GM20000 (cell line): ENCODE data around the gene ENO1.
"Not testable (repeated sequence)": the region's sequence is repeated elsewhere in the genome, so short reads cannot be mapped to it uniquely, and the experiment has no call there.

ENCODE experiments used
- DNase-seq: peaks from one replicate; pipeline ENCODE4 v3.0.0; 2012; ENCODE audit warnings: low spot score
- TF ChIP-seq, protein P1 (sequence below): IDR thresholded peaks from 2 replicates; pipeline ENCODE4 v1.5.1; 2012; ENCODE audit warnings: mild to moderate bottlenecking, control low read depth; ENCODE audit errors: extremely low read depth, missing control alignments

ENO1 gene

DNA sequence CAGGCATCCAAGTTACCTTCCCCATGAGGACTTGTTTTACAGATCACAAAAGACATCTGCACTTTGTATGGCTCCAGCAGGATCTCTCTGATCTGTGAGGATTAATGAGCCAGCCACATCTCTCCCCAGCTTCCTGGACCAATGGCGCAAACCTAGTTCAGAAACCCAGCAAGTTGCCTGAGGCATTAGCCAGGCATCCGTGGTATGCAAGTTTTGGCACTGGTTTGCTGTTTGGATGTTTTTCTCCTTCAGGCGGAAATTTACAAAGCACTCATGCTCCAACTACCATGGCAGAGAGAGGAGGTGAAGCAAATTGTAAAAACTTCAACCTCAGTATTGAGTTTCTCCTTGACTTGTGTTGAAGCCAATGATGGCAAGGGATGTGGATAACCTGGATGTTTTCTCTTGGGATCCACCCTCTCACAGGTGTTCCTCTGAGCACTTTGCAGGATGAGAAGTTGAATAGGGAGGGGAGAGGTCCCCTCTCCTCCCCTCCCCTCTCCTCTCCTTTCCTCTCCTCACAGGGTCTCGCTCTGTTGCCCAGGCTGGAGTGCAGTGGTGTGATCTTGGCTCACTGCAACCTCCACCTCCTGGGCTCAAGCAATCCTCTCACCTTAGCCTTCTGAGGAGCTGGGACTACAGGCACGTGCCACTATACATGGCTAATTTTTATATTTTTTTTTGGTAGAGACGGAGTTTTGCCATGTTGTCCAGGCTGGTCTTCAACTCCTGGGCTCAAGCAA is 25.6 kb upstream of the ENO1 start:
- no peak for DNase-seq

DNA sequence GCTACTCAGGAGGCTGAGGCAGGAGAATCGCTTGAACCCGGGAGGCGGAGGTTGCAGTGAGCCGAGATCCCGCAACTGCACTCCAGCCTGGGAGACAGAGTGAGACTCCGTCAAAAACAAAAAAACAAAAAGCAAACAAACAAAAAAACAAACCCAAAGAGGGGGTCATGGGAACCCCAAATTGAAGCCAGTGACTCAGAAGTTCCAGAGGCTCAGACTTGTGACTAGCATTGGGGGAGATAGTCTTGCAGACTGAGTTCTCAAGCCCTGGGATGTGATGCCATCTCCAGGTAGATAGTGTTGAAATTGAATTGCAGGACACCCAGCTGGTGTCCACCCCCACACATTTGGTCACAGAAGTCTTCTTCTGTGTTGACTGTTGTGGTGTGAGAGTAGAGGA is 24.9 kb upstream of the ENO1 start:
- TF ChIP-seq, protein P1, sequence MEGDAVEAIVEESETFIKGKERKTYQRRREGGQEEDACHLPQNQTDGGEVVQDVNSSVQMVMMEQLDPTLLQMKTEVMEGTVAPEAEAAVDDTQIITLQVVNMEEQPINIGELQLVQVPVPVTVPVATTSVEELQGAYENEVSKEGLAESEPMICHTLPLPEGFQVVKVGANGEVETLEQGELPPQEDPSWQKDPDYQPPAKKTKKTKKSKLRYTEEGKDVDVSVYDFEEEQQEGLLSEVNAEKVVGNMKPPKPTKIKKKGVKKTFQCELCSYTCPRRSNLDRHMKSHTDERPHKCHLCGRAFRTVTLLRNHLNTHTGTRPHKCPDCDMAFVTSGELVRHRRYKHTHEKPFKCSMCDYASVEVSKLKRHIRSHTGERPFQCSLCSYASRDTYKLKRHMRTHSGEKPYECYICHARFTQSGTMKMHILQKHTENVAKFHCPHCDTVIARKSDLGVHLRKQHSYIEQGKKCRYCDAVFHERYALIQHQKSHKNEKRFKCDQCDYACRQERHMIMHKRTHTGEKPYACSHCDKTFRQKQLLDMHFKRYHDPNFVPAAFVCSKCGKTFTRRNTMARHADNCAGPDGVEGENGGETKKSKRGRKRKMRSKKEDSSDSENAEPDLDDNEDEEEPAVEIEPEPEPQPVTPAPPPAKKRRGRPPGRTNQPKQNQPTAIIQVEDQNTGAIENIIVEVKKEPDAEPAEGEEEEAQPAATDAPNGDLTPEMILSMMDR: no peak
- DNase-seq: no peak

More for the DNA sequence above, 25.6 kb upstream of the ENO1 start:
- TF ChIP-seq, protein P1: no peak

DNA sequence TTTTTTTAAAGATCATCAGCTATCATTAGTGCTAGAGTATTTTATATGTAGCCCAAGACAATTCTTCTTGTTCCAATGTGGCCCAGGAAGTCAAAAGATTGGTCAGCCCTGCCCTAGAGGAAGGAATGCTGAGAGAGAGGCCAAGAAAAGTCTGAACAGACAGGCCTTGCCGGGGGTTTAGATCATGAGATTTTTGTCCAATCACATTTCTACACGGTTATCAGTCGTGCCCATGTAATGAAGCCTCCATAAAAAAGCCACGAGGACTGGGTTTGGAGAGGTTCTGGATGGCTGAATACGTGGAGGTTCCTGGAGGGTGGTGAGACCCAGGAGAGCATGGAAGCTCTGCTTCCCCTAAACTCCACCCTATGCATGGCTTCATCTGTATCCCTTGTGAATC is 24.3 kb upstream of the ENO1 start:
- DNase-seq: no peak
- TF ChIP-seq, protein P1: no peak

DNA sequence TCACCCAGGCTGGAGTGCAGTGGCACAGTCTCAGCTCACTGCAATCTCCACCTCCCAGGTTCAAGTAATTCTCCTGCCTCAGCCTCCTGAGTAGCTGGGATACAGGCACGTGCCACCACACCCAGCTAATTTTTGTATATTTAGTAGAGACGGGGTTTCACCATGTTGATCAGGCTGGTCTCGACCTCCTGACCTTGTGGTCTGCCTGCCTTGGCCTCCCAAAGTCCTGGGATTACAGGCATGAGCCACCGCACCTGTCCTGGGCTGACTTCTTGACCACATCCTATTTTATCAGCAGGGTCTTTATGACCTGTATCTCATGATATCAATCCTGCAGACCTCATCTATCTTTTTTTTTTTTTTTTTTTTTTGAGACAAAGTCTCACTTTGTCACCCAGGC is 22.2 kb upstream of the ENO1 start:
- not testable (repeated sequence) for DNase-seq

DNA sequence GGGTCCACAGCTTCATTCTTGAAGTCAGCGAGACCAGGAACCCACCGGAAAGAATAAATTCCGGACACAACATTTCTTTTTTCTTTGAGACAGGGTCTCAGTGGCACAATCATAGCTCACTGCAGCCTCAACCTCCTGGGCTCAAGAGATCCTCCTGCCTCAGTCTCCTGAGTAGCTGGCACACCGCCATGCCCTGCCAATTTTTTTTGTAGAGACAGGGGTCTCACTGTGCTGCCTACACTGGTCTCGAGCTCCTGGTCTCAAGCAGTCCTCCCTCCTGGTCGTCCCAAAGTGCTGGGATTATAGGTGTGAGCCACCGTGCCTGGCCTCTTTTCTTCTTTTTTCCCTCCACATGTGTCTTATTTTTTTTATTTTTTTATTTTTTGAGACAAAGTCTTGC is 20.6 kb upstream of the ENO1 start:
- TF ChIP-seq, protein P1: no peak
- DNase-seq: no peak

DNA sequence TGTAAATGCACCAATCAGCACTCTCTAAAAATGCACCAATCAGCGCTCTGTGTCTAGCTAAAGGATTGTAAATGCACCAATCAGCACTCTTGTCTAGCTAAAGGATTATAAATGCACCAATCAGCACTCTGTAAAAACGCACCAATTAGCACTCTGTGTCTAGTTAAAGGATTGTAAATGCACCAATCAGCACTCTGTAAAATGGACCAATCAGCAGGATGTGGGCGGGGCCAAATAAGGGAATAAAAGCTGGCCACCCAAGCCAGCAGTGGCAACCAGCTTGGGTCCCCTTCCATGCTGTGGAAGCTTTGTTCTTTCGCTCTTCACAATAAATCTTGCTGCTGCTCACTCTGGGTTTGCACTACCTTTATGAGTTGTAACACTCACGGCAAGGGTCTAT is 19.9 kb upstream of the ENO1 start:
- DNase-seq: not testable (repeated sequence)

DNA sequence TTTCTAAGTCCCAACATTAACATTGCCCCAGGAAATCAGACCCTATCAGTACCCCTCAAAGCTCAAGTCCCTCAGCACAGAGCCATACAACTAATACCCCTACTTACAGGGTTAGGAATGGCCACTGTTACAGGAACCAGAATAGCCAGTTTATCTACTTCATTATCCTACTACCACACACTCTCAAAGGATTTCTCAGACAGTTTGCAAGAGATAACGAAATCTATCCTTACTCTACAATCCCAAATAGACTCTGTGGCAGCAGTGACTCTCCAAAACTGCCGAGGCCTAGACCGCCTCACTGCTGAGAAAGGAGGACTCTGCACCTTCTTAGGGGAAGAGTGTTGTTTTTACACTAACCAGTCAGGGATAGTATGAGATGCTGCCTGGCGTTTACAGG is 19.0 kb upstream of the ENO1 start:
- not testable (repeated sequence) for DNase-seq

DNA sequence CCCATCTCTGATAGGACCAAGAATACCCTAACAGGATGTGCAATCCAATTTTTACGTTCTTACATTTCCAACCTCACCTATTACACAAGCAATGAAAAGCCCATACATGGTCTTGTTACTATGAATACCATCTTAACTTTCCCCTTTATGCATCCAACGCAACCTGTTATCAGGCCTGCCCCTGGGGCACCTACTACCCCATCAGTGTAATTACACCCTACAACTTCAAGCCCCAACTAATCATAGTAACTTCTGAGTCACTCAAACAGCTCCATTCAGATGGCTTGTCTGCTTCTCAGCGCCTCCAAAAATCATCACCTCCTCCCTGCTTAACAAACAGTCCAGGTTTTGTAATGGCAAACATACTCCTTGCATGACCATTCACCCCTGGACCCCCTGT is 18.3 kb upstream of the ENO1 start:
- DNase-seq: not testable (repeated sequence)

DNA sequence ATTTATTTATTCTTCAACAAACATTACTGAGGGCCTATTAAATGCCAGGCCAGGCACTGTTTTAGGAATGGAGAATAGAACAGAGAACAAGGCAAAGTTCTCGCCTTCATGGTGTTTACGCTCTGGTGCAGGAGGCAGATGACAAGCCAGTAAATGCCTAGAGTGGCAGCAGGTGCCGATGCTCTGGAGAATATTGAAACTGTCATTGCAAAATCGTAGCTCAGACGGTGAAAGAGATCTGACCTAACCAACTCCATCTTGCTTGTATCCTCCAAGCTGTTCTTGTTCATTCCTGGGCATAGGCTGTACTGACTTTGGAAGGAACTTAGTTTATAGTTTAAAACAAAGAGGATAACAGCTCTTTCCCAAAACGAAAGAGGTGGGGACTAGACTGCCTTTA is 13.5 kb upstream of the ENO1 start:
- DNase-seq: no peak
- TF ChIP-seq, protein P1: no peak

DNA sequence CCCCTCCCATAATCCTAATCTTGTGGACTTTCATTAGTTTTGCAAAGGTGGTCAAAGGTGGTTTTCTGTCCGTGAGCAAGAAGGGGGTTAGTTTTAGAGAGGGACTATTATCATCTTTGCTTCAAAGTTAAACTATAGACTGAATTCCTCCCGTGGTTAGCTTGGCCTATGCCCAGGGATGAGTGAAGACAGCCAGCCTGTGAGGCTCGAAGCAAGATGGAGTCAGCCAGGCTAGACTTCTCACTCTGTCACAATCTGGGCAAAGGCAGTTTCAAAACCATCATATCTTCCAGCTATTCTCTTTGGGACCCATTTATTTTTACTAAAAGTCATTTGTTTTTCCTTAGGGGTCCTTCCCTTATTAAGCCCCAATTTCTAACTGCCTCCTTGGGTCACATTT is 12.9 kb upstream of the ENO1 start:
- TF ChIP-seq, protein P1: no peak
- DNase-seq: no peak
